RWPE1 (cell line): ENCODE results near the gene ASPDH.

Experiments
- CTCF ChIA-PET: fragments of 350-600 bp; sonication (Branson Sonifier 250); formaldehyde crosslinking; extraction: SDS; loops from one replicate; lab custom pipeline; 2021; lab: Yijun Ruan, JAX
- POLR2A ChIA-PET: fragments of 400-600 bp; formaldehyde crosslinking; extraction: SDS; loops from one replicate; lab custom pipeline; 2020; ENCODE audit warnings: antibody characterized with exemption; ENCODE audit not compliant: low non-redundant PET; lab: Yijun Ruan, JAX
- DNase-seq: peaks from one replicate; pipeline ENCODE4 v3.0.0; 2012; ENCODE audit warnings: low spot score
- H3K27ac ChIP-seq: fragments of 450-650 bp; 2 replicates; pipeline ENCODE4 v1.5.1; 2017
- TF ChIP-seq, protein P1 (sequence below): fragments of 450-650 bp; conservative IDR thresholded peaks from 2 replicates; pipeline ENCODE4 v1.5.1; 2017; ENCODE audit warnings: low read depth, mild to moderate bottlenecking

The ASPDH gene

DNA sequence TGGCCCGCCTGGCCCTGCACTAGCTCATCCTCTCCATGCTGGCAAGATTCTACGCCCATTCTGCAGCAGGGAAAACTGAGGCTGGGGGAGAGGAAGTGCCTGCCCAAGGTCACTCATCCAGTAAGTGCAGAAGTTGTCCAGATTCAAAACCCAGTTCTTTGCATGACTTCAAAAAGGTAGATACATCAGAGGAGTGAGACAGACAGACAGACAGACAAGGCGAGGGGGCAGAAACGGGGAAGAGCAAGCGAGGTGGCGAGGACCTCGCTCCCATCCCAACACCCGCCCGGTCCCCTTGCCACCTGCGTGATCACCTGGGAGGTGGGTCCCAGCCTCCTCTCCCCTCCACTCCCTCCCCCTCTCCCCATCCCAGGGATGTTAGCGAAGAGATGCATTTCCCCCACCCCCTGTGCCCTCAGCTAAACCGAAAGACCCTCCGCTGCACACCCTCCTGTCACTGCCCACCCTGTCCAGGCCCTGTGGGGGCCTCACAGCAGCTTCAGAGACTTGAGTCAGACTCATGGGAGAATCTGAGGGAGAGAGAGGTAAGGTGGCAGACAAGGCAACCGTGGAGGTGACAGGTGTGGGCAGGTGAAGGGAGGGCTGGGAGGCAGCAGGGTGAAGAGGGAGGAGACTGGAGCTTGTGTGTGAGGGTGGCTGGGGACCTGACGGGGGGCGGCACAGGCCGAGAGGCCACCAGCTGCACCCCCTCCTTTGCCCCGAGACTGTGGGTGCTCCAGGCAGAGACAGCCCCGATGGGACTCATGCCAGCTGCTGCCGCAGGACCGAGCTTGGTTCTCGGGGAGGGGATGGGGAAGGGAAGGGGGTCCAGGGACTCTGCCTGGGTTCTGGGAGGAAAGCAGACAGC lies 35.6 kb upstream of the ASPDH start:
- POLR2A ChIA-PET = no interaction called here
- DNase-seq = no peak
- TF ChIP-seq, protein P1, sequence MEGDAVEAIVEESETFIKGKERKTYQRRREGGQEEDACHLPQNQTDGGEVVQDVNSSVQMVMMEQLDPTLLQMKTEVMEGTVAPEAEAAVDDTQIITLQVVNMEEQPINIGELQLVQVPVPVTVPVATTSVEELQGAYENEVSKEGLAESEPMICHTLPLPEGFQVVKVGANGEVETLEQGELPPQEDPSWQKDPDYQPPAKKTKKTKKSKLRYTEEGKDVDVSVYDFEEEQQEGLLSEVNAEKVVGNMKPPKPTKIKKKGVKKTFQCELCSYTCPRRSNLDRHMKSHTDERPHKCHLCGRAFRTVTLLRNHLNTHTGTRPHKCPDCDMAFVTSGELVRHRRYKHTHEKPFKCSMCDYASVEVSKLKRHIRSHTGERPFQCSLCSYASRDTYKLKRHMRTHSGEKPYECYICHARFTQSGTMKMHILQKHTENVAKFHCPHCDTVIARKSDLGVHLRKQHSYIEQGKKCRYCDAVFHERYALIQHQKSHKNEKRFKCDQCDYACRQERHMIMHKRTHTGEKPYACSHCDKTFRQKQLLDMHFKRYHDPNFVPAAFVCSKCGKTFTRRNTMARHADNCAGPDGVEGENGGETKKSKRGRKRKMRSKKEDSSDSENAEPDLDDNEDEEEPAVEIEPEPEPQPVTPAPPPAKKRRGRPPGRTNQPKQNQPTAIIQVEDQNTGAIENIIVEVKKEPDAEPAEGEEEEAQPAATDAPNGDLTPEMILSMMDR = no peak
- CTCF ChIA-PET = interaction anchor here (0.6 to 2.9 kb wide), 3 partner anchors 11 to 217 kb away, joined by 4 to 19 read pairs (median 5); no protein-coding TSS in a partner anchor
- no peak overlapping the region for H3K27ac ChIP-seq

DNA sequence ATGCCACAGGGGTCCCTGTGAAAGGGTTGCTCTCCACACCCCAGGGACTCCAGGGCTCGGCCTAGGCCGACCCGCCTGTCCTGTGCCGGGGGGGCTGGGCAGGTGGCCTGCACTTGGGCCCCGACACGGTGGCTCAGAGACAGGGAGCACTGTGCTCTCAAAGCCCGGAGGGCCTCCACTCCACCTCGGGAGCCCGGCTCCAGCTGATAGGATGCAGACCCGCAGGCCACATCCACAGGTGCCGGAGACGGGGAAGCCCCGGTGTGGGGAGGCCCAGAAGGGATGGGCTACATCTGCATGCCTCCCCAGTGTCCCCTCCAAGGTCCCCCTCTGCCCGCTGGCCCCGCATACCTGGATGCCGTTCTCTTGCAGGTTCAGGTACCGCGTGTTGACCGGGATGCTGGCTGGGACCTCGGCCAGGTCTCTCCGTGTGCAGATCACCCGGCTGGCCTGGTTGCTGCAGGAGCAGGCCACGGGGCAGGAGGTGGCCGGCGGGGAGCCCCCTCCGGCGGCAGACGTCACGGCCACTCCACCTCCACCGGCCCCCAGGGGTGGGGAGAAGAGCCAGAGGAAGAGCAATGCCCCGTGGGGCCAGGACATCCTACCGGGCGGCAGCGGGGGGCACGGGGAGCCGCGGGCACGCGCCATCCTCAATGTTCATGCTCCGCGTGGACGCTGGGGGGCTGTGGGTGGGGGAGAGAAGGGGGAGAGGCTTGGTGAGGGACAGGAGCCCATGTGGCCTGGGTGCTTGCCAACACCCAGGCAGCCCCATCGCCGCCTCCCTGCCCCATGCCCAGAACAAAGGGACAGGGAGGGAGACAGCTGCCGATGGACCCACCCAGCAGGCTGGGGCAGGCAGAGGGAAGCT lies 34.7 kb upstream of the ASPDH start:
- no peak for DNase-seq
- TF ChIP-seq, protein P1 = no peak
- POLR2A ChIA-PET = no interaction called here
- CTCF ChIA-PET = interaction anchor here (0.6 to 2.9 kb wide), 2 partner anchors 11 to 218 kb away, joined by 5 to 19 read pairs; no protein-coding TSS in a partner anchor
- H3K27ac ChIP-seq = no peak overlapping the region

DNA sequence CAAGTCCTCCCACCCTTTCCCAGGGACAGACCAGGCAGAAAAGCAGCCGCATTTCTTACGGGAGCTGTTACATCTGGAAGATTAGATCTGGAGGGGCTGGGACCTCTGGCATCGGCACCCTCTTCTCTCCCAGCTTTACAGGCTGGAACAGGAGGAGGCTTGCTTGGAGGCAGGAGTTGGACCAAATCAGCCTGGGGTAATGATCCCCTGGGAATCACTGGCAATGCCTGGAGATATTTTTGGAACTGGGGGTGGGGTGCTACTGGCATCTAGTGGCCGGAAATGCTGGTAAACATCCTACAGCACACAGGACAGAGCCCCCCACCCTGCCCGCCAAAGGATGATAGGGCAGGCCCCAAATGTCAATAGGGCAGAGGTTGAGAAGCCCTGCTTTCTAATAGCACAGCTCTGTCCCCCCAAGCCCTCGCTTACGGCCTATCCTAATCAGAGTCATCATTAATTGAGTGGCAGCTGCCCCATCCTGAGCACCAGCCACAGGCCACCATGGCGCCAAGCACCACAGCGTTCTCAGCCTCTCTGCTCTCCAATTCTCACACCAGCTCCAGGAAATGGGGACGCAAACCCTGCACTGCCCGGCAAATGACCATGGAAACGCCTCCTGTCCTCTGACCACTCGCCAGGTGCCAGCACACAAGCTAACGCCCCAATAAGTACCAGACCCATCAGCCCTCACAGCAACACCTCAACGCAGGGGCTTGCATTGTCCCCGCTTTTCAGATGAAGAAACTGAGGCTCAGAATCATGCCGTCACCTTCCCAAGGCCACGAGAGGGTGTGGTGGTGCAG lies 33.9 kb upstream of the ASPDH start:
- TF ChIP-seq, protein P1 = no peak
- no peak for DNase-seq
- ChIA-PET CTCF (interaction anchor here (0.6 to 2.9 kb wide), 3 partner anchors 9 to 15 kb away, joined by 3 to 19 read pairs (median 12); no protein-coding TSS in a partner anchor), POLR2A (no interaction called here)
- no peak overlapping the region for H3K27ac ChIP-seq

DNA sequence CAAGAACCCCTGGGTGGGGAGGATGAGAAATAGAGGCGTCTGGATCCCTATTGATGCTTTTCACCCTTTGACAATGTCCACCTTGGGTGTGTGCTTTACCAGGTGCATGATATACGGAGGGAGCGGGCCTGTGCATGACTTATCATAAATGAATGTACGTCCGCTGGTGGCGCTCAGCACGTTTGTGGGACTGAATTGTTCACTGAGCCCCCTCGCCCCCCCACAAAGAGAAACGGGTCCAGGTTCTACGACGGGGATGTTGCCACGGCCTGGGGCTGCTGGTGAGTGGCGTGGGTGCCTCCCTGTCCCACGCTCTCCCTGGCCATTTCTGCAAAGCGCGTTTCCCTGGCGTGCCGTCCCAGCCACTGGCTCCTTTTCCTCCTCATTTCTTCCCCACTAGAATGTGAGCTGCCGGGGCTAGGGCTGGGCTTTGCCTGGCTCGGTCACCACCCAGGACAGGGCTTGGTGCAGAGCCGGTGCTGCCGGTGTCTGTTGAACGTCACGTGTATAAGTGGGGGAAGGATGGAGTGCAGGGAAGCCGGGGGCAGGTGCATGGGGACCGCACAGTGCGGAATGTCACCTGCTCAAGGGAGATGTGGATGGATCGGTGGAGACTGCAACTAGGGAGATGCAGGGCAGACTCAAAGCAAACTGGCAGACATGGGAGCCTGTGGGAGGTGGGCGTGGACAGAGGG lies 33.0 kb upstream of the ASPDH start:
- H3K27ac ChIP-seq = no peak overlapping the region
- ChIA-PET POLR2A (no interaction called here), CTCF (interaction anchor here (0.6 to 1.7 kb wide), 2 partner anchors 10 to 16 kb away, joined by 3 to 12 read pairs; no protein-coding TSS in a partner anchor)
- DNase-seq = no peak
- TF ChIP-seq, protein P1 = no peak

DNA sequence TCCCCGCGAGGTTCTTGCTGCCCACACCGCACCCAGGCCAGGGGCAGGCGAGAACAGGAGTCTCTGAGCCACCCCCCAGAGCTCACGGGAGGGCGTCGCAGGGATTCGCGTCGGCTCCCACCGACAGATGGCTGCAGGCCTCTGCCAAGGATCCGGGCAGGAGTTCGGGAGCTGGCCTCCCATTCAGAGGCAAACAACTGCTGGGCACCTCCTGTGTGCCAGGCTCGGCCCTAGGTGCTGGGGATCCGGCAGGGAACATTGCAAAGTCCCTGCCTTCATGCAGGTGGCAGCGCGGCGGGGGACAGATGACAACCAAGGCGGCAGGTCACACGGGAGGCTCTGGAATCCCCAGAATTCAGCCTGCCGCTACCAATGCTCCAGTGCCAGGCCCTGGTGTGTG lies 29.2 kb upstream of the ASPDH start:
- ChIA-PET CTCF (interaction anchor here (0.8 kb wide), 1 partner anchor 13 kb away, joined by 5 read pairs; no protein-coding TSS in a partner anchor), POLR2A (interaction anchor here (0.6 kb wide), 1 partner anchor 444 kb away, joined by 5 read pairs; no protein-coding TSS in a partner anchor)
- no peak overlapping the region for H3K27ac ChIP-seq
- TF ChIP-seq, protein P1 = no peak
- DNase-seq = no peak
